HG02759 (cell line): ENCODE data around the gene OR2T5.
"Not testable (repeated sequence)": the region's sequence is repeated elsewhere in the genome, so short reads cannot be mapped to it uniquely, and the experiment has no call there.

Experiments
- ATAC-seq: cut with Tn5 transposase; IDR thresholded peaks from one replicate; pipeline ENCODE4 v1.9.1; 2021; ENCODE audit warnings: mild to moderate bottlenecking, moderate library complexity; ENCODE audit not compliant: unreplicated experiment

OR2T5 gene

DNA sequence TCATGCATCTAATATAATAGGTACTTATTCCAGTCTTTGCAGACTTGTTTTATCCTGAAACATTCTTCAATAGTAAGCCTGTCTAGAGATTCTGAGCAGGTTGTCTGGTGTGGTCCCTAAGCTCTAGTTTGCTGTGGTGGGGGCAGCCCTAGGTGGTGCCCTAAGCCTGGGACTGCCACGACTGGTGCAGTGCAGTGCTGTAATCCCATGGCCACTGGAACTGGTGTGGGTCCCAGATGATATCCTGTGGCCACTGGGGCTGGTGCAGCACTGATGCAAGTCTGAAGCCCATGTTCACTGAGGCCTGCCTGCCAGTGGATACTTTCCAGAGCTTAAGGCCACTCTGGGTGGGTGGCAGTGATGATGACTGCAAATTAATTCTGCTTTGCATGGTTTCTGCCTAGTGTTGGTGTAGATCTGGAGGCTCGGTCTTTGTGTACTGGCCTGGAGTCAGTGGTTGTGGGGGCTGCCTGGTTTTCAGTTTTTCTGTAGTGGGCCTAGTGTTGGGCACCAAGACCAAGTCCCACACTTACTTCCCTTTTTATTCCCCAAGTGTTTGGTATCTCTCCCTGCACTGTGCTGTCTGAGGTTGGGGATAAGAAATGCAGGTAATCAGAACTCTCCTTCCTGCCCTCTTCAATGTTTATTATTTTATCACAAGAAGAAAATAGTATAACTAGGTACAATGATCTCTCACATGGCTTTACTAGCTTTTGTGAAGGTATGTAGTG lies 12.1 kb downstream of the OR2T5 start:
- ATAC-seq = not testable (repeated sequence)

DNA sequence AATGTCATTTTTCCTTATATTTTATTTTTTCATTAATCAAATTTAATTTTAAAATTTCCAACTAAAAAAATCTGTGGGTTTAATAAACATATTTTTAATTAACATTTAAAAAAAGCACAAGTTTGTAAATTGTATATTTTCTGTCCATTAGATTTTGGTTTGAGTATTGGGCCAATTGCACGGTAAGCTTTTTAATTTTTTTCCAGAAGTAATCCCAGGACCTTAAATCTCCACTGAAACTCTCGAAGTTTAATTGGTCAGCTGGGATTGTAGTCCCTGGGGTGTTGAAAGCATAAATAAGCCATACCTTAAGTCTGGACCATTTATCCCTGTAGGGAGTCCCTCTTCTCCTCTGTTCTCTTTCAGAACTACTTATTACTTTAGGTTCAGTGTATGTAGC lies 19.4 kb downstream of the OR2T5 start, which contains the start of gene OR2G6:
OR2G6 (plus strand) TSS at position 301 of the 400 bp plus-strand sequence. CDS start 13,574 bp downstream, outside the sequence.
- not testable (repeated sequence) for ATAC-seq

DNA sequence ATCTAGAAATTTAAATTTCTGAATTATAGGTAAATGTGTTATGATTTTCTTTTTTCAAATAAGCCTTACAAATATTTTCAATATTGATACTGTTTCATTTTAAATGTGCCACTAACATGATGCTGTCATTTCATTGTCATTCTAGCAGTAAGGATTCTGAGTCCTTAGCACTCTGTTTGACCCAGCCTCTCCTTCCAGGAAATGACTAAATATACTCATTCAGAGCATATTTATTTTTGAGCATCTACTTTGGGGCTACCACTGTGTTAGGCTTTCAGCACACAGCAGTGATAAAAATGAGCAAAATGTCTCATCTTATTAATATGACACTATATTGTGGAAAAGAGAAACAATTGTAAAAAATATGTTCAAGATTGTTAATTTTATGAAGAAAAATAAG lies 21.8 kb downstream of the OR2T5 start:
- peak; percentile 44 for ATAC-seq

DNA sequence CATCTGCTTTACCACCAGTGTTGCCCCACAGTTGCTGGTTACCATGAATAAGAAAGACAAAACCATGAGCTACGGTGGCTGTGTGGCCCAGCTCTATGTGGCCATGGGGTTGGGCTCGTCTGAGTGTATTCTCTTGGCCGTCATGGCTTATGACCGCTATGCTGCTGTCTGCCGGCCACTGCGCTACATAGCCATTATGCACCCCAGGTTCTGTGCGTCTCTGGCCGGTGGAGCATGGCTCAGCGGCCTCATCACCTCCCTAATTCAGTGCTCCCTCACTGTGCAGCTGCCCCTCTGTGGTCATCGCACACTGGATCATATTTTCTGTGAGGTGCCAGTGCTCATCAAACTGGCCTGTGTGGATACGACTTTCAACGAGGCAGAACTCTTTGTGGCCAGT lies 33.5 kb downstream of the OR2T5 start:
- no peak for ATAC-seq

DNA sequence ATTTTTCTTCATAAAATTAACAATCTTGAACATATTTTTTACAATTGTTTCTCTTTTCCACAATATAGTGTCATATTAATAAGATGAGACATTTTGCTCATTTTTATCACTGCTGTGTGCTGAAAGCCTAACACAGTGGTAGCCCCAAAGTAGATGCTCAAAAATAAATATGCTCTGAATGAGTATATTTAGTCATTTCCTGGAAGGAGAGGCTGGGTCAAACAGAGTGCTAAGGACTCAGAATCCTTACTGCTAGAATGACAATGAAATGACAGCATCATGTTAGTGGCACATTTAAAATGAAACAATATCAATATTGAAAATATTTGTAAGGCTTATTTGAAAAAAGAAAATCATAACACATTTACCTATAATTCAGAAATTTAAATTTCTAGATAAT lies 49.1 kb downstream of the OR2T5 start:
- ATAC-seq = peak; percentile 53
